ENCODE results near the gene PKP4.
"Not testable (repeated sequence)": the region's sequence is repeated elsewhere in the genome, so short reads cannot be mapped to it uniquely, and the experiment has no call there.

Gene PKP4

GRCh38 chr2:158690823-158691222 lies 234.1 kb downstream of the PKP4 start:
- no peak for DNase-seq

- DNase-seq = no peak
These were observed 234.9 kb downstream of the PKP4 start for GRCh38 chr2:158691619-158692018.

- DNase-seq = no peak
These were observed 235.8 kb downstream of the PKP4 start for GRCh38 chr2:158692372-158693103.

- no peak for DNase-seq
These were observed 236.7 kb downstream of the PKP4 start for GRCh38 chr2:158693476-158693875.

GRCh38 chr2:158695305-158695704 lies 238.6 kb downstream of the PKP4 start:
- no peak for DNase-seq

GRCh38 chr2:158695744-158696143 lies 239.0 kb downstream of the PKP4 start:
- not testable (repeated sequence) for DNase-seq

- DNase-seq = no peak
These were observed 242.6 kb downstream of the PKP4 start for GRCh38 chr2:158699323-158699722.

- DNase-seq = no peak
These were observed 244.3 kb downstream of the PKP4 start for GRCh38 chr2:158701101-158701500.

GRCh38 chr2:158702740-158703139 lies 246.0 kb downstream of the PKP4 start:
- no peak for DNase-seq

- not testable (repeated sequence) for DNase-seq
These were observed 248.1 kb downstream of the PKP4 start for GRCh38 chr2:158704724-158705465.

- no peak for DNase-seq
These were observed 256.2 kb downstream of the PKP4 start for GRCh38 chr2:158712791-158713522.

GRCh38 chr2:158713523-158714138 lies 256.9 kb downstream of the PKP4 start:
- no peak for DNase-seq

GRCh38 chr2:158714420-158714819 lies 257.7 kb downstream of the PKP4 start:
- DNase-seq = no peak

- no peak for DNase-seq
These were observed 258.6 kb downstream of the PKP4 start for GRCh38 chr2:158715357-158715756.

GRCh38 chr2:158716121-158716791 lies 259.5 kb downstream of the PKP4 start:
- no peak for DNase-seq

GRCh38 chr2:158716921-158717320 lies 260.2 kb downstream of the PKP4 start:
- no peak for DNase-seq

GRCh38 chr2:158717366-158718195 lies 260.8 kb downstream of the PKP4 start:
- no peak for DNase-seq

- DNase-seq = no peak
These were observed 261.4 kb downstream of the PKP4 start for GRCh38 chr2:158718196-158718585.

GRCh38 chr2:158718851-158719250 lies 262.1 kb downstream of the PKP4 start:
- DNase-seq = no peak

GRCh38 chr2:158719403-158719802 lies 262.7 kb downstream of the PKP4 start:
- no peak for DNase-seq

- no peak for DNase-seq
These were observed 265.7 kb downstream of the PKP4 start for GRCh38 chr2:158722266-158723105.
